Measurements from ENCODE around the gene C17orf107.
"Not testable (repeated sequence)": the region's sequence is repeated elsewhere in the genome, so short reads cannot be mapped to it uniquely, and the experiment has no call there.

Gene C17orf107

DNA sequence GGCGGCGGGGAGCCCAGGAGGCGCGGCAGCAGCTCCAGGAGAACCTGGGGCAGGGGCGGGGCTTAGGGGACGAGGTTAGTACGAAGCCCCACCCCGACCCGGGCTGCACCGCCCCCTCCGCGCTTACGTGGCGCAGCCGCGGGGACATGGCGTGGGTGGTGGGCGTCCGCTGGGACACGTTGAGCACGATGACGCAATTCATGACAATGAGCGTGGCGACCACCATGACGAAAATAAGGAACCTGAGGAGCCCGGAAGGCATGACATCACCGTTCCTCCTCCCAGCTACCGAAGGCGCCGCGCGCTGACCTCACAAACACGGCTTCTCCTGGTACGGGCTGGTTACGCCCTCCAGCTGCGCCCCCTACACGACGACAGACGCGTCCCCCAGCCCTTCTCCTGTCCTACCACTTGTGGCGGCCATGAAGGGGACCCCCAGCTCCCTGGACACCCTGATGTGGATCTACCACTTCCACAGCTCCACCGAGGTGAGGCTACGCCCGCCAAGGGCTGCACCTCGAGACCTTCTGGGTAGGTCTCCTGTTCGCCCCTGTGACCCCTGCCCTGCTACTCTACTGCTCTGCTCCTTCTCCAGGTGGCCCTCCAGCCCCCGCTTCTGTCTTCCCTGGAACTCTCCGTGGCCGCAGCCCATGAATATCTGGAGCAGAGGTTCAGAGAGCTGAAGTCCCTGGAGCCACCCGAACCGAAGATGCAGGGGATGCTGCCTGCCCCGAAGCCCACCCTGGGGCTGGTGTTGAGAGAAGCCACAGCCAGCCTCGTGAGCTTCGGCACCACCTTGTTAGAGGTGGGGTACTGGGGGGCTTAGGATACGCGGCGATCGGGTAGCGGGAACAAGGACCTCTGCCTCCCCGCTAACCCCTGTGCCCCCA is at the start of gene C17orf107:
TSS of gene C17orf107 (plus strand) at position 196 of the 890 bp plus-strand sequence. CDS start at position 423, 227 bp downstream.
- DNase-seq (ENCODE audit: low spot score) = no peak

GRCh38 chr17:4850246-4850645 is 49.1 kb upstream of the C17orf107 start:
- DNase-seq (ENCODE audit: low spot score) = no peak

DNA sequence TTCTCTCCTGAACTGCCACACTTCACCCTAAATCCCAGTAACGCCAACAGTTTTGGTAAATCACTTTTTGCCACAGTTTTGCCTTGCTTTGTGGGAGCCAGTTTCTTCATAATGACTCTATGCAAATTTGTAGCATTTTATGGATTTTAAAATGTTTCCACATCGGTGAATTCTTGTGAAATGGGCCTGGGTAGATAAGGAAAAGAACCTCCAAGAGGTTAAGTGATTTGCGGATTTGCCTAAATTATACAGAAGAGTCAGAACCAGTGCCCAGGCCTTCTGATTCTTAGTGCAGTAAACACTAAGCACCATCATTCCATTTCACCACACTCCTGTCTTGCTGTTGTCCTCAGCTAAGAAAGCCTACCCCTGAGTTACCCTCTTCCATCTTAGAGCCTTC is 48.3 kb upstream of the C17orf107 start:
- DNase-seq (ENCODE audit: low spot score) = no peak

- no peak for DNase-seq (ENCODE audit: low spot score)
These were observed 46.6 kb upstream of the C17orf107 start for GRCh38 chr17:4852567-4853207.

DNA sequence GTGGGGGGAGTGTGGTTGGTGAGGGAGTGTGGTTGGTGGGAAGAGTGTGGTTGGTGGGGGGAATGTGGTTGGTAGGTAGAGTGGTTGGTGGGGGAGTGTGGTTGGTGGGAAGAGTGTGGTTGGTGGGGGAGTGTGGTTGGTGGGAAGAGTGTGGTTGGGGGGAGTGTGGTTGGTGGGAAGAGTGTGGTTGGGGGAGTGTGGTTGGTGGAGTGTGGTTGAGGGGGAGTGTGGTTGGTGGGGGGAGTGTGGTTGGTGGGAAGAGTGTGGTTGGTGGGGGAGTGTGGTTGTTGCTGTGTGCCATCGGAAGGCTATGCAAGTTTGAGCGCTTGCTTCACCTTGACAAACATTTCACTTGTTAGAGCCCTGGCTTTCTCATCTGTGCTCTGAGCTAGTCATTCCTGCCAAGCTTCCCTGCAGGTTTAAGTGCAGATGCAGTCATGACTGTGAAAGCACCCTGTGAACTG is 46.1 kb upstream of the C17orf107 start:
- DNase-seq (ENCODE audit: low spot score) = no peak

DNA sequence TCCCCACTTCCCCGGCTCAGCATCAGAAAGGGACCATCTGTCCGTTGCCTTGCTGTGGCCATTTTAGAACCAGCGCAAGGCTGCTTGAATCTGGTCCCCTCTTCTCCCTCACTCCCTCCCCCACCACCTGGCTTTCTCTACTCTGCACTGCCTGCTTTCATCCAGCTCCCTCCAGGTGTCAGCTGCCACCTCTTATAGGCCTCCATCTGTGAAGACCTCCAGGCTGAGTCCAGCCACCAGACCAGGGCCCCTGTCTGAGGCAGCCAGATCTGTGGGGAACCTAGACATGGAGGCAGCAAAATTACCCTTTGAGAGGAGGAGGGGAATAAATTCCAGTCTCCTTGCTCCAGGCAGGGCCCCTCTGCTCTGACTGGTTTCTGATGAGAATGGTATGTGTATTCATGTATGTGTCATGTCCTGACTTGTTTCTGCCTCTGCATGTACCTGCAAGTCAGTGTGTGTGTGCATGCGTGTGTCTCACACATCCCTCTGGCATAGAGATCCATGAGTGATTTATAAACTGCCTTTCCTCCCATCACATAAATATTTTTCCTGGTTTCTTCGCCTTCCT is 45.1 kb upstream of the C17orf107 start:
- DNase-seq (ENCODE audit: low spot score) = no peak

- no peak for DNase-seq (ENCODE audit: low spot score)
These were observed 42.9 kb upstream of the C17orf107 start for GRCh38 chr17:4856271-4856936.

- no peak for DNase-seq (ENCODE audit: low spot score)
These were observed 42.4 kb upstream of the C17orf107 start for GRCh38 chr17:4856937-4857314.

- DNase-seq (ENCODE audit: low spot score) = not testable (repeated sequence)
These were observed 42.0 kb upstream of the C17orf107 start for GRCh38 chr17:4857347-4857746.

DNA sequence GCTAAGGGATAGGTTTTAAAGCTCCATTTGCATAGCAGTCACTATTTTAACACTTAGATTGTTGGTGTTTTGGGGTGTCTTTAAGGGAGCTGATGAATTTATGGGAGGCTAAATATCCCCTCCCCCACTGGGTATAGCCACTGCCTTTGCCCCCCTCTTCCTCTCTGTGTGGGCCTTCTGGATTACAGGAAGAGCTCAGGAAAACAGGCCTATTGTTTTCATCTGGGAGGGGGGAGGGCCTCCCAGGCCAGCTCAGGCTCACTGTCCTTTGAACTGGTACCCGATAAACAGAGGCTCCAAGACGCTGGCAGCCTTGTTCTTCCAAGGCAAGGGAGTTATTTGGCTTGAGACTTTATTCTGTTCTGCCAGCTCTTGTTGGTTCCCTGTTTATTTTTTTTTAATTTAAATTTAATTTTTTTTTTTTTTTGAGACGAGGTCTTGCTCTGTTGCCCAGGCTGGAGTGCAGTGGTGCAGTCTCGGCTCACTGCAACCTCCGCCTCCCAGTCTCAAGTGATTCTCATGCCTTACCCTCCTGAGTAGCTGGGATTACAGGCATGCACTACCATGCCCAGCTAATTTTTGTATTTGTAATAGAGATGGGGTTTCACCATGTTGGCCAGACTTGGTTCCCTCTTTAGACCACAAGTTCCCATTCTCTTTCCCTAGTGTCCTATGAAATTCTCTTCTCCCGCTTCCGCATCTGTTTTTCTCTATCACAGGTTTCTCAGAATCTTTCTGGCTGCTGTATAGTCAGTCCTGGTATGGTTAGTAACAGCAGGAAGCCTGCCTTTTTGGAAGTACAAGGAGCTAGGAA is 41.1 kb upstream of the C17orf107 start:
- no peak for DNase-seq (ENCODE audit: low spot score)

GRCh38 chr17:4858882-4859260 is 40.5 kb upstream of the C17orf107 start:
- no peak for DNase-seq (ENCODE audit: low spot score)

GRCh38 chr17:4859816-4860625 is 39.3 kb upstream of the C17orf107 start:
- no peak for DNase-seq (ENCODE audit: low spot score)

GRCh38 chr17:4860651-4861050 is 38.7 kb upstream of the C17orf107 start:
- no peak for DNase-seq (ENCODE audit: low spot score)

GRCh38 chr17:4861052-4861451 is 38.3 kb upstream of the C17orf107 start:
- DNase-seq (ENCODE audit: low spot score) = no peak

DNA sequence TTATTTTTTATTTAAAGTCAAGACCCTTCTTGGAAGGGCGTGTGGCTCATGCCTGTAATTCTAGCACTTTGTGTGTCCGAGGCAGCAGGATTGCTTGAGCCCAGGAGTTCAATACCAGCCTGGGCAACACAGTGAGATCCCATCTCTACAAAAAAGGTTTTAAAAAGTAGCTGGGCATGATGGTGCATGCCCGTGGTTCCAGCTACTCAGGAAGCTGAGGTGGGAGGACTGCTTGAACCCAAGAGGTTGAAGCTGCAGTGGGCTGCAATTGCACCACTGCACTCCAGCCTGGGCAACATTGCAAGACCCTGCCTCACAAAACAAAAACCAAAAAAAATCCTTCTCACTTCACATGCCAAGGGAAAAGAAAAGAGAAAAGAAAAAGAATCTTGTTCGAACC is 36.6 kb upstream of the C17orf107 start:
- DNase-seq (ENCODE audit: low spot score) = no peak

- no peak for DNase-seq (ENCODE audit: low spot score)
These were observed 36.0 kb upstream of the C17orf107 start for GRCh38 chr17:4863321-4863720.

DNA sequence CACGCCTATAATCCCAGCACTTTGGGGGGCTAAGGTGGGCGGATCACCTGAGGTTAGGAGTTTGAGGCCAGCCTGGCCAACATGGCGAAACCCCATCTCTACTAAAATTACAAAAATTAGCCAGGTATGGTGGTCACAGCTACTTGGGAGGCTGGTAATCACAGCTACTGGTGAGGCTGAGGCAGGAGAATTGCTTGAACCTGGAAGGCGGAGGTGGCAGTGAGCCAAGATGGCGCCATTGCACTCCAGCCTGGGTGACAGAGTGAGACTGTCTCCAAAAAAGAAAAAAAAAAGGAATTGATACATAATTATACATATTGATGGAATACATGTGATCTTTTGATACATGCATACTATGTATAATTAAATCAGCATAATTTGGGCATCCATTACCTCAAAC is 31.8 kb upstream of the C17orf107 start:
- DNase-seq (ENCODE audit: low spot score) = not testable (repeated sequence)

- DNase-seq (ENCODE audit: low spot score) = not testable (repeated sequence)
These were observed 30.0 kb upstream of the C17orf107 start for GRCh38 chr17:4869058-4869998.

DNA sequence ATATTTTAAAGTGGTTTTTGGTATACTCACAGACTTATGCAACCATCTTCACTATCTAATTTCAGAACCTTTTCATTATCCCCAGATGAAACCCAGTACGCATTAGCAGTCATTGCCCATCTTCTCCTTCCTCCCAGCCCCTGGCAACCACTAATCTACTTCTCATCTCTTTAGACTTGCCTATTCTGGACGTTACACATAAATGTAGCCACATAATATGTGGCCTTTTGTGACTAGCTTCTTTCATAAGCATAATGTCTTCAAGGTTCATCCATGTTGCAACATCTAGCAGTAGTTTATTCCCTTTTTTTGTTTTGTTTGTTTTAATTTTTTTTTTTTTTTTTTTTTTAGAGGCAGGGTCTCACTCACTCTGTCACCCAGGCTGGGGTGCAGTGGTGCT is 28.5 kb upstream of the C17orf107 start:
- DNase-seq (ENCODE audit: low spot score) = no peak

- no peak for DNase-seq (ENCODE audit: low spot score)
These were observed 26.6 kb upstream of the C17orf107 start for GRCh38 chr17:4872786-4873185.

All from RKO (cell line).